H1 (cell line): Measurements from ENCODE around the gene PTPA. TPM values are rescaled to one million over a fixed set of nuclear protein-coding genes. Genes with fewer than 3 reads are reported as not detected.
A peak's percentile ranks its signal among the peaks of the same experiment; 100 is the strongest.

Experiments used
- CBX8 ChIP-seq: fragments of 300-800, 300-1000 bp; sonication (generic); IDR thresholded peaks from 2 replicates; pipeline ENCODE4 v1.7.1; 2016; ENCODE audit warnings: low read depth, low read length, borderline replicate concordance
- CEBPB ChIP-seq: IDR thresholded peaks from 2 replicates; pipeline ENCODE4 v1.6.1; 2012; ENCODE audit warnings: low read depth, low read length
- HDAC2 ChIP-seq, 2 experiments: fragments of 300-600 bp in 1 of 2; sonication (generic) in 1 of 2; IDR thresholded peaks; 2 replicates each; pipeline ENCODE4 v1.6.1; 2011 to 2012; ENCODE audit warnings: low read depth in 2 of 2, low read length in 2 of 2, mild to moderate bottlenecking in 2 of 2, moderate library complexity in 2 of 2, borderline replicate concordance in 1 of 2, inconsistent platforms in 1 of 2
- POLR2A ChIP-seq, 2 experiments: IDR thresholded peaks; 1 replicate in 1 of 2; 2 replicates in 1 of 2; pipeline ENCODE4 v1.6.1; 2011; ENCODE audit warnings: low read depth in 2 of 2, low read length in 2 of 2, mild to moderate bottlenecking in 2 of 2; ENCODE audit errors: control extremely low read depth in 1 of 2
- POLR2AphosphoS5 ChIP-seq: IDR thresholded peaks from 2 replicates; pipeline ENCODE4 v1.6.1; 2011; ENCODE audit warnings: low read depth, low read length
- POU5F1 ChIP-seq: IDR thresholded peaks from 2 replicates; pipeline ENCODE4 v1.6.1; 2011; ENCODE audit warnings: low read depth, mild to moderate bottlenecking, low read length, moderate library complexity
- RBBP5 ChIP-seq: IDR thresholded peaks from 2 replicates; pipeline ENCODE4 v1.7.1; 2012; ENCODE audit warnings: low read depth, mild to moderate bottlenecking, inconsistent platforms, low read length, moderate library complexity, borderline replicate concordance
- SAP30 ChIP-seq: fragments of 300-600 bp; sonication (generic); IDR thresholded peaks from 2 replicates; pipeline ENCODE4 v1.7.1; 2012; ENCODE audit warnings: low read length, moderate library complexity, mild to moderate bottlenecking, inconsistent platforms; ENCODE audit not compliant: insufficient read depth, insufficient replicate concordance
- SIN3A ChIP-seq, 2 experiments: IDR thresholded peaks in 1 of 2; conservative IDR thresholded peaks in 1 of 2; 2 replicates each; pipeline ENCODE4 v1.6.1; 2011 to 2012; ENCODE audit warnings: low read length in 2 of 2, improper control_type of control experiment in 1 of 2, low read depth in 1 of 2, mild to moderate bottlenecking in 1 of 2
- SRF ChIP-seq: IDR thresholded peaks from 2 replicates; pipeline ENCODE4 v1.6.1; 2011; ENCODE audit warnings: mild to moderate bottlenecking, low read depth, low read length, moderate library complexity
- SUZ12 ChIP-seq: fragments of 200-600 bp; sonication (generic); IDR thresholded peaks from 2 replicates; pipeline ENCODE4 v1.6.1; 2012; ENCODE audit warnings: mild to moderate bottlenecking, inconsistent platforms, low read length, moderate library complexity, mixed read lengths
- TBP ChIP-seq: IDR thresholded peaks from 2 replicates; pipeline ENCODE4 v1.6.1; 2011; ENCODE audit warnings: low read depth, low read length, improper control_type of control experiment
- TCF12 ChIP-seq: IDR thresholded peaks from 2 replicates; pipeline ENCODE4 v1.6.1; 2011; ENCODE audit warnings: low read depth, mild to moderate bottlenecking, low read length
- polyA plus RNA-seq, 7 experiments: library from polyadenylated mRNA; depleted of rRNA in 3 of 7; stranded (reverse) in 5 of 7; unstranded in 2 of 7; fragments of >200 nt in 5 of 7; fragments of 200-250 nt in 2 of 7; gene quantifications; 1 replicate in 5 of 7; 2 replicates in 1 of 7; 4 replicates in 1 of 7; pipeline versions ENCODE4 v1.2.1 to v1.2.3, GENCODE V29; 2011 to 2013; ENCODE audit warnings: missing spikeins in 2 of 7, mixed read lengths in 2 of 7
- total RNA-seq: library from RNA; stranded (reverse); fragmentation: NEBNext Ultra II Directional; extraction: Animal tissue kit (Norgen Biotek cat#: 25700); gene quantifications from 2 replicates; pipeline ENCODE4 v1.2.1, GENCODE V29; 2021
- TF ChIP-seq, protein P1 (sequence below): IDR thresholded peaks from 2 replicates; pipeline ENCODE4 v1.6.1; 2012; ENCODE audit warnings: low read length, inconsistent platforms
- TF ChIP-seq, protein P2 (sequence below): IDR thresholded peaks from 2 replicates; pipeline ENCODE4 v1.6.1; 2011; ENCODE audit warnings: low read length, improper control_type of control experiment

The PTPA gene
- total and polyA plus RNA-seq, 2 of the 8 experiments (the other 6 are each of a cell fraction or from before 2014, with no cell fraction given): 114 to 145 TPM

DNA sequence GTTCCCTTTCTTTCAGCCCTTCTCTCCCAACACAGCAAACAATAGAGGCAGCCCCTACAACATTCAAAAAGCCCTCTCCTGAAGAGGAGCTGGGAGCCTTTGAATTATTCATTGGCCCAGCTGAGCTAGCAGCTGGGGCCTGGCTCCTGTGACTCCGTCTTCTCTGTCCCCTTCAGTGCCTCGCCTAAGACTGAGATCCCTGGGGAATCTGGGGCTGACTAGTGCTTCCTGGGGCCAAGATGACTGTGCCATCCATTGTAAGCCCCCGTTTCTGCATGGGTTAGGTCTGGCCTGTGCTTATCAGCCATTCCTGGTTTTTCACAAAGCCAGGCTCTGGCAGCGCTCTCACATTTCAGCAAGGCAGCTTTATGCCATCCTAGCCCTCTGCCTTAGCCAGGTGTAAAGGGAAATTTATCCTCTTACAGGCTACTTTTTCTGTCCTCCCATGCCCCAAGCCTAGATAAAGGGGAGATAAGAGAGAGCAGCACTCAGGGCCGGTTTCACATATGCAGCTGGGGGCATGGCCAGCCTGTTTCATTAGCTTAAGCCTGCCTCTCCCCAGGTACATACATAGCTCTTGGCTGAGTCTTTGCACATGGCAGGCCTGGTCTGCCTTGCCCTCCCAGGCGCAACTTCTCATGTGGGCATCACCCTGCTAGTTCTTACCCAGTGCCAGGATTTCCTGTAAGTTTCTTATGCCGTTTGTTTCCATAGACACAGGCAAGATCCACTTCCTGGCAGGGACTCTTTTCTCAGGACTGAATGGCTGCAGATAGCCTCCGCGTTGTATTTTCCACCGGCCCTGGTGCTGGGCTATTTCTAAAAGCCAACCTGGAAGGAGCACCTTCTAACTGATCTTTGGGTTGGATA, 15.8 kb downstream of the PTPA start (continued):
- peak in 1 of 2 experiments; percentile 72; a peak in 1 of 4 replicates for TF ChIP-seq HDAC2 (IDR thresholded peaks at IDR 0.05; ENCODE audit: borderline replicate concordance in 1 of 2, low read depth in 2 of 2, low read length in 2 of 2)
- no peak for TF ChIP-seq CBX8
- no peak for TF ChIP-seq SRF
- TF ChIP-seq POLR2A (IDR thresholded peaks at IDR 0.05; ENCODE audit: control extremely low read depth in 1 of 2, low read depth in 2 of 2, low read length in 2 of 2): peak in 1 of 2 experiments; percentile 50; a peak in 1 of 3 replicates
- TF ChIP-seq SIN3A (conservative IDR thresholded peaks at IDR 0.05 in 1 of 2, IDR thresholded peaks at IDR 0.05 in 1 of 2; ENCODE audit: low read depth in 1 of 2, low read length in 2 of 2): peak; percentile 85 to 87; a peak in 3 of 4 replicates
- TF ChIP-seq, protein P1, sequence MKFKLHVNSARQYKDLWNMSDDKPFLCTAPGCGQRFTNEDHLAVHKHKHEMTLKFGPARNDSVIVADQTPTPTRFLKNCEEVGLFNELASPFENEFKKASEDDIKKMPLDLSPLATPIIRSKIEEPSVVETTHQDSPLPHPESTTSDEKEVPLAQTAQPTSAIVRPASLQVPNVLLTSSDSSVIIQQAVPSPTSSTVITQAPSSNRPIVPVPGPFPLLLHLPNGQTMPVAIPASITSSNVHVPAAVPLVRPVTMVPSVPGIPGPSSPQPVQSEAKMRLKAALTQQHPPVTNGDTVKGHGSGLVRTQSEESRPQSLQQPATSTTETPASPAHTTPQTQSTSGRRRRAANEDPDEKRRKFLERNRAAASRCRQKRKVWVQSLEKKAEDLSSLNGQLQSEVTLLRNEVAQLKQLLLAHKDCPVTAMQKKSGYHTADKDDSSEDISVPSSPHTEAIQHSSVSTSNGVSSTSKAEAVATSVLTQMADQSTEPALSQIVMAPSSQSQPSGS: peak; percentile 33; the same call in 1 of the 2 replicates
- no peak for TF ChIP-seq CEBPB
- TF ChIP-seq TCF12: peak; percentile 77; the same call in 1 of the 2 replicates
- peak; percentile 45; the same call in 1 of the 2 replicates for TF ChIP-seq RBBP5
- TF ChIP-seq, protein P2, sequence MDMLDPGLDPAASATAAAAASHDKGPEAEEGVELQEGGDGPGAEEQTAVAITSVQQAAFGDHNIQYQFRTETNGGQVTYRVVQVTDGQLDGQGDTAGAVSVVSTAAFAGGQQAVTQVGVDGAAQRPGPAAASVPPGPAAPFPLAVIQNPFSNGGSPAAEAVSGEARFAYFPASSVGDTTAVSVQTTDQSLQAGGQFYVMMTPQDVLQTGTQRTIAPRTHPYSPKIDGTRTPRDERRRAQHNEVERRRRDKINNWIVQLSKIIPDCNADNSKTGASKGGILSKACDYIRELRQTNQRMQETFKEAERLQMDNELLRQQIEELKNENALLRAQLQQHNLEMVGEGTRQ: no peak
- TF ChIP-seq POLR2AphosphoS5: peak; percentile 44; the same call in 1 of the 2 replicates
- TF ChIP-seq SAP30: peak; percentile 29
- TF ChIP-seq SUZ12: no peak
- TF ChIP-seq POU5F1: peak; percentile 54; the same call in 1 of the 2 replicates
- peak; percentile 38; the same call in 1 of the 2 replicates for TF ChIP-seq TBP
